HL-60/S4 treated with phorbol 12-myristate 13-acetate at 8.2 ng/mL for 4 days and 3 days (cell line): Measurements from ENCODE around the gene CTAGE6.
"Not testable (repeated sequence)": the region's sequence is repeated elsewhere in the genome, so short reads cannot be mapped to it uniquely, and the experiment has no call there.

Experiments used
- in situ Hi-C: fragments of 300-500 bp; cut with MboI; formaldehyde crosslinking; loops from 2 replicates; pipeline ENCODE4 v1.15.0; 2022; ENCODE audit warnings: low sequenced_read_pairs

The CTAGE6 gene

DNA sequence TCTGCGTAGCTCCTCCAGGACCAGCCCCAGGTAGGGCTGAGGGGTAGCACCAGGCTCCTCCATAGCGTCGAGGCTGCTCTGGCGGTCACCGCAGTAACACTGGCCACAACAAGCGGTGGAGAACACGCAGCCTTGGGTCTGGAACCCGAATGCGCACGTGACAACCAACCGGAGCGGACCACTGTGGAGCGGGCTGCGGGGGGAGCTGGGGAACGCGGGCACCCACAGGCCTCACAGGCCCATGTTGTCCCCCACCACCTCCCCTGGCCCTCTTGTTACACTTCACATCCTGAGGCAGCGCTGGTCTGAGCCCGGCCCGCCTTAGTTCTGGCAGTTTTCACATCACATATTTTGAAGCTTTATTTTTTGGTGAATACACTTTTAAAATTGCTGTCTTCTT is at the start of gene CTAGE6:
TSS of gene CTAGE6 (minus strand) at position 101 of the 400 bp plus-strand sequence. CDS start at position 63, 38 bp downstream.
- in situ Hi-C loops: not testable (repeated sequence)

- in situ Hi-C loops: not testable (repeated sequence)
These were observed 49.2 kb upstream of the CTAGE6 start for GRCh38 chr7:143806664-143807071.

DNA sequence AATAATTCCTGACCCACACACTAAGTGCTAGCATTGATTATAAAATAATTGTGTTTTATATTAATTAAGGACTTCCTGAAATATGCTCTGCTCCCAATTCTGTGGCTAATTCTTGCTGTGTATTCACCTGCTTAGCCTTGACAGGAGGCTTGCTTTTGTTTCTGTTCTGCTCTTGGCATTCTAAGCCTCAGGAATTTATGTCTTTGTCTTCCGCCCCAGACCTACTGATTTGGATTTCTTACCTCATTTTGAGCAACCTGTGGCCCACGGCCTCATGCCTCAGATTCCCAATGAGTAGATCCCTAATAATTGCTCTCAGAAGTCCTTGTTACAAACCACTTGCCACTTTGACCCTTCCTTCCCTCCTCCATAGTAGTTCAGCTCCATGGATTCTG is 40.4 kb upstream of the CTAGE6 start:
- in situ Hi-C loops: not testable (repeated sequence)

DNA sequence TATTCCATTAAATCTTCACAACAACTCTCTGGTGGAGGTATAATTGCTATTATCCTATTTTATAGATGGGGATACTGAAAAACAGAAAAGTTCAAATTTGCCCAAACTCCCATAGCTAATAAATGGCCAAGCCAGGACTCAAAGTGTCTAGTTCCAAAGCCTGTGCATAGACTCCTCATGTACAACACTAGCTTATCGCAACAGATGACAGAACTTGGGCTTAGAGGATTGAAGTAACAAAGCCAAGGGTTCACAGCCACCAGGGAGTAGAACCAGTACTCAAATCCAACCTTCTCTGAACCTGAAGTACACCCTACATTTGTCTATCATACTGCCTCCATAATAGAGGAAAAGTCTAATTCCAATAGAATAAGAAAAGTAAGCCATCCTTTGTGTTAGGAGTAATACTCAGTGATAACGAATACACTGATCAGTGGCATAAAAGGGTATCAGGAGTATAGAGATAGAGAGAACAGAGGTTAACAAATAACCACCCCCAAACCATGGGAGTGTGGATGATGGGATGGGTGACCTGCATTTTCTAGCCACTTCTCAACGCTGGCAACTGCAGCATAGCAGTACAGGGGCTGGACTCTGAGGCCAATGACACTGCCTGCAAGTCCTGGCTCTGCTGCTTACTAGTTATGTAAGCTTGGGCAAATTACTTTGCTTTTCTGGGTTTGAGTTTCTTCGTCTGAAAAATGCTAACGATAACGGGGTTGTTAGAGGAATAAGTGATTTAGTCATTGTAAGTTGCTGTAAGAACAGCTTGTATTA is 39.8 kb upstream of the CTAGE6 start:
- in situ Hi-C loops: not testable (repeated sequence)

DNA sequence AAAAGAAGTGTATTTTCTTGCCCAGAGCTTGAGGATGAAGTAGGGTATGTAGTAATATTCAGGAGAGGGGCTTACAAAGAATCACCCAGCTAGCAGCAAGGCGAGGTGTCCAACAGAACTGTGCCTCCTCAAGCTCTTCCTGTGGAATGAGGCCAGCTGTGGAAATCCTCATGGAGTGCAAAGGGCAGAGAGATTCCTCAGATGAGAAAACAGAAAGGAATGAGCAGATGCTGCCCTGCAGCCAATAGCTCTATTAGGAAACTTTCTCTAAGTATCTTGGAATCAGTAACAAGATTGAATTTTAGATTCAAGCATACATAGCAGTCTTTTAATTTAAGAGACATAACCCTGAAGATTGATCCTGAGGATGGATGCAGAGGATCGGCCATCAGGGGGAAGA is 38.2 kb upstream of the CTAGE6 start:
- in situ Hi-C loops: not testable (repeated sequence)

GRCh38 chr7:143792633-143793032 is 35.1 kb upstream of the CTAGE6 start:
- in situ Hi-C loops: not testable (repeated sequence)

DNA sequence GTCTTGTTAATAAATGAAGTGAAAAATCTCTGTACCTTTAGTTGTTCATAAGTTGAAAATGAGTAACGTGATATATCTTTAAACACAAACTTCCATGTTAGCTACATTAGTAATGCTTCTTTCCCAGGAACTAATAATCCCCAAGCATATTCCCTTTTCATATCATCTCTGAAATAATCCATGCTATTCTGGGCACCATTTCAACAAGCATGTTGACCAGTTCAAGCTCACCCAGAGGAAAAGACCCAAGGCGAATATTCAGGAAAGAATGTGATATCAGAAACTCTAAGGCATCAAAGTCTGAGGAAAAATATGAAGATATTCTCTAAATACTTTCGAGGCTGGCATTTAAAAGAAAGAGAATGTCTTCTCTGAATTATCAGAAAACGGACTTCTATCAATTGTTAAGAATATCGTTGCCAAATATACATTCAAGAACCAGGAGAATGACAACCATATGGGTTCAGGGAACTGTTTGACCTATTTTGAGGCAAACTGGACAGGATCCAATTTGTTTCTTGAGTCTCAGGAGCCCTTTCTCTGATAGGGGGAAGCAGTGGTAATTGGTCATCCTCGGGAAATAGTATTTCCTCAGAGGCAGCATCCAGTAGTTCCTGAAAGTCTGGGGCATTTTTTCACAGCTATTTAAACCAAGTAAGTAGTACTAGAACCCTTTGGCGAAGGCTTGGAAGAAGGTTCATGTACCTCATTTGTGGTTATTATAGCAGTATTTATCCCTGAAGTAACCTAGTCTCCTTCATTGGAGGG is 28.1 kb upstream of the CTAGE6 start:
- in situ Hi-C loops: not testable (repeated sequence)

DNA sequence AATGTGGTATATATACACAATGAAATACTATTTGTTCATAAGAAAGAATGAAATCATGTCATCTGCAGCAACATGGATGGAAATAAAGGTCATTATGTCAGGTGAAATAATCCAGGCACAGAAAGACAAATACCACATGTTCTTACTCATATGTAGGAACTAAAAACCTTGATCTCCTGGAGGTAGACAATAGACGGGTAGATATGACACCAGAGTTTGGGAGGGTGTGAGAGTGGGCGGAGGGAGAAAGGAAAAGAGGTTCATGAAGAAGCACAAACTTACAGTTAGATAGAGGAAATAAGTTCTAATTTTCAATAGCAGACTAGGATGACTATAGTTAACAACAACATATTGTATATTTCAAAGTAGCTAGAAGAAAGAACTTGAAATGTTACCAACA is 22.1 kb upstream of the CTAGE6 start:
- in situ Hi-C loops: not testable (repeated sequence)

DNA sequence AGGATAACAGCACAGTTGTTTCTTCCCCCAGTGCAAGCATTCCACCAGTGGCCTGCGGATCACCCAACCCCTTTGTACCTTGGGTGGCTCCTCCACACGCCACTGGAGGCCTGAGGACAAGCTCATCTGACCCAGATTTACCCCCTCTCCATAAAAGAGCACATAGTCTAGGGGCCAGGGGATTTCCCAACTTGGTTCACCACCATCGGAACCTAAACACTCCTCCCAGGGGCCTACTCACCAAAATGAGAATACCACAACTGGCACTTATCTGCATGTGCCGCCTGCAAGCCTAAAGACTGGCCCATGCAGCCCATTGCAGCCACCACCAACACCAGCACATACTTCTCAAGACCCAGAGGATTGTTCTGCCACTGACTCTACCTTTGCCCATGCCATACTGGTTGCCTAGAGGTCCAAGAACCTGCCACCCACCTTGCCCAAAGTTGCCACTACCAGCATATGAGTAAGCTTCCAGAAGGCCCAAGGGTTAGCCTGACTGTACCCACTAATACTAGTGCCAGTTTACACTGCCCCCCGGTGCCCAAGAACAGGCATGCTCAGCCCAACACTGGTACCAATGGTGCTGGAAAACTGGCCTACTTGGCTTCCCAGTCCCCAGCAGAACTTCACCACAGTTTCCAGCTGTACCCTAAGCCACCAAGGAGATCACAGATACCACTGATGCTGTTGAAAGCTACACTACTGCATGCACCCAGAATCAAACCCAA is 15.4 kb upstream of the CTAGE6 start:
- in situ Hi-C loops: not testable (repeated sequence)

DNA sequence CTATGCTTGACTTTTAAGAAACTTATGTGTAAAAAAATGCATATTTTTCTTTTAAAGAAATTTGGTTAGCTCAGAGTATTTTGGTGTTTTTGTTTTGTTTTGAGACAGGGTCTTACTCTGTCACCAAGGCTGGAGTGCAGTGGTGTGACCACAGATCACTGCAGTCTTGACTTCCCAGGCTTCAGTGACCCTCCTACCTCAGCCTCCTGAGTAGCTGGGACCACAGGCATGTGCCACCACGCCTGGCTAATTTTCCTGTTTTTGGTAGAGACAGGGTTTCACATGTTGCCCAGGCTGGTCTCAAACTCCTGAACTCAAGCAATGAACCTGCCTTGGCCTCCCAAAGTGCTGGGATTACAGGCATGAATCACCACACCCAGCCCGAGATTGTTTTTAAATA is 10.0 kb upstream of the CTAGE6 start:
- in situ Hi-C loops: not testable (repeated sequence)

- in situ Hi-C loops: not testable (repeated sequence)
These were observed 8.2 kb upstream of the CTAGE6 start for GRCh38 chr7:143765678-143766077.

DNA sequence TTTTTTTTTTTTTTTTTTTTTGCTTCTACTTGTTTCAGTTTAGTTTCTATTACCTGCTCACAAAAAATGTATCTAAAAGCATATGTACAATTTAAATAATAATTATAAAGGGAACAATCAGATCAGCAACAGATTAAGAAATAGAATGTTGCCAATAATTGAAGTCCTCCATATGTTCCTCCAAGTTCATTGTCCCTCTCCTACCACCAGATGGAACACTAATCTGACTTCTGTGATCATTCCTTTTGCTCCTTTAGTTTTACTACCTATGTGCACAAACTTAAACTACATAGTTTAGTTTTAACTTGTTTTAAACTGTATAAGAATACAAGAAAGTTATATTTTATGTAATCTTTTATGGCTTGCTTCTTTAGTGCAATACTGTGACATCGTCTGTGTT is 5.6 kb upstream of the CTAGE6 start:
- in situ Hi-C loops: not testable (repeated sequence)

- in situ Hi-C loops: not testable (repeated sequence)
These were observed 12.2 kb downstream of the CTAGE6 start for GRCh38 chr7:143745340-143745739.

- in situ Hi-C loops: not testable (repeated sequence)
These were observed 20.3 kb downstream of the CTAGE6 start for GRCh38 chr7:143737037-143737819.

GRCh38 chr7:143735962-143736361 is 21.5 kb downstream of the CTAGE6 start:
- in situ Hi-C loops: no loop called here

GRCh38 chr7:143733876-143734275 is 23.6 kb downstream of the CTAGE6 start:
- in situ Hi-C loops: no loop called here

- in situ Hi-C loops: no loop called here
These were observed 29.1 kb downstream of the CTAGE6 start for GRCh38 chr7:143728333-143728862.

GRCh38 chr7:143727561-143727960 is 29.9 kb downstream of the CTAGE6 start:
- in situ Hi-C loops: not testable (repeated sequence)

DNA sequence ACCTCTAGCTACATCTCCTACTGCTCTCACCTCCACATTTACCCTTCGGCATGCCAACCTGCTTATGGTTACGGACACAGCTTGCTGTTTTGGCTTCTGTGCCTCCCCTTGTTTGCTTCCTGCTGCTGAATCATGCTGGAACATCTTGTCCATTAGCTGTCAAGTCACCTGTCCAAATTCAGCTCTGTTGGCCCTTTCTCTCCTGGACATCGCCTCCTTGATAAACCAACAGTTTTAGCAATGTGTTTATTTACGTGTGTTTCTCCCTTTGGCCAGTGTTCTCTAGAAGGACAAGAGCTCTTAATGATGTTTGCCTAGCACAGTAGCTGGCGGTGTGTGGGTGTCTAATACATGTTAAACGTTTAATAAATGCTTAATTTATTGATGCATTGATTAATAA is 31.4 kb downstream of the CTAGE6 start:
- in situ Hi-C loops: not testable (repeated sequence)

- in situ Hi-C loops: not testable (repeated sequence)
These were observed 37.2 kb downstream of the CTAGE6 start for GRCh38 chr7:143720335-143720734.
